Raji (cell line): ENCODE results near the gene C1orf21.

Experiments
- POLR2A ChIP-seq: IDR thresholded peaks from 2 replicates; pipeline ENCODE4 v1.6.1; 2011; ENCODE audit warnings: low read depth, low read length, control low read depth; ENCODE audit not compliant: insufficient read depth

The C1orf21 gene

GRCh38 chr1:184379111-184379752, 7.6 kb upstream of the C1orf21 start:
- no peak for TF ChIP-seq POLR2A

- TF ChIP-seq POLR2A, result no peak
These were observed 6.4 kb upstream of the C1orf21 start for GRCh38 chr1:184380468-184380867.

- TF ChIP-seq POLR2A, result no peak
These were observed 3.0 kb upstream of the C1orf21 start for GRCh38 chr1:184383772-184384323.

GRCh38 chr1:184385865-184386311, 941 bp upstream of the C1orf21 start:
- no peak for TF ChIP-seq POLR2A

- TF ChIP-seq POLR2A, result no peak
These were observed 243 bp downstream of the C1orf21 start for GRCh38 chr1:184387069-184387475.

GRCh38 chr1:184387476-184388318, 868 bp downstream of the C1orf21 start:
- TF ChIP-seq POLR2A, result no peak

- no peak for TF ChIP-seq POLR2A
These were observed 1.6 kb downstream of the C1orf21 start for GRCh38 chr1:184388319-184388889.

GRCh38 chr1:184388971-184389370, 2.1 kb downstream of the C1orf21 start:
- no peak for TF ChIP-seq POLR2A

GRCh38 chr1:184389446-184389845, 2.6 kb downstream of the C1orf21 start:
- TF ChIP-seq POLR2A, result no peak

GRCh38 chr1:184390889-184391288, 4.1 kb downstream of the C1orf21 start:
- TF ChIP-seq POLR2A, result no peak

- TF ChIP-seq POLR2A, result no peak
These were observed 5.2 kb downstream of the C1orf21 start for GRCh38 chr1:184392067-184392466.

- TF ChIP-seq POLR2A, result no peak
These were observed 6.1 kb downstream of the C1orf21 start for GRCh38 chr1:184392779-184393522.

- no peak for TF ChIP-seq POLR2A
These were observed 7.1 kb downstream of the C1orf21 start for GRCh38 chr1:184393962-184394361.

GRCh38 chr1:184395370-184395769, 8.5 kb downstream of the C1orf21 start:
- TF ChIP-seq POLR2A, result no peak

GRCh38 chr1:184395937-184396480, 9.2 kb downstream of the C1orf21 start:
- no peak for TF ChIP-seq POLR2A
